HEK293T (cell line): ENCODE results near the gene IFFO2.

Experiments used
- CTCF ChIA-PET: fragments of 350-600 bp; formaldehyde crosslinking; extraction: SDS; loops from one replicate; lab custom pipeline; 2021; ENCODE audit warnings: antibody characterized with exemption, inconsistent platforms; lab: Yijun Ruan, JAX
- POLR2A ChIA-PET: fragments of 350-600 bp; formaldehyde crosslinking; extraction: SDS; loops from one replicate; lab custom pipeline; 2020; ENCODE audit warnings: antibody characterized with exemption, inconsistent platforms; lab: Yijun Ruan, JAX
- DNase-seq: peaks from one replicate; pipeline ENCODE4 v3.0.0; 2012; ENCODE audit warnings: mixed read lengths; ENCODE audit errors: extremely low spot score
- ARNT ChIP-seq: fragments of 450-650 bp; IDR thresholded peaks from 2 replicates; pipeline ENCODE4 v1.6.1; 2017; ENCODE audit warnings: mild to moderate bottlenecking
- BHLHE40 ChIP-seq: fragments of 450-650 bp; IDR thresholded peaks from 2 replicates; pipeline ENCODE4 v1.6.1; 2016; ENCODE audit warnings: mild to moderate bottlenecking, moderate library complexity, borderline replicate concordance
- CTBP1 ChIP-seq: fragments of 450-650 bp; IDR thresholded peaks from 2 replicates; pipeline ENCODE4 v1.6.1; 2016; ENCODE audit warnings: borderline replicate concordance
- ELF4 ChIP-seq: fragments of 450-650 bp; IDR thresholded peaks from 2 replicates; pipeline ENCODE4 v1.6.1; 2017; ENCODE audit warnings: antibody characterized with exemption
- FOXA1 ChIP-seq: fragments of 450-650 bp; IDR thresholded peaks from 2 replicates; pipeline ENCODE4 v1.6.1; 2016; ENCODE audit warnings: mild to moderate bottlenecking
- FOXK2 ChIP-seq: fragments of 450-650 bp; IDR thresholded peaks from 2 replicates; pipeline ENCODE4 v1.6.1; 2016; ENCODE audit warnings: mild to moderate bottlenecking
- FOXM1 ChIP-seq: fragments of 450-650 bp; IDR thresholded peaks from 2 replicates; pipeline ENCODE4 v1.6.1; 2017; ENCODE audit warnings: mild to moderate bottlenecking, borderline replicate concordance
- HDGF ChIP-seq: fragments of 450-650 bp; IDR thresholded peaks from 2 replicates; pipeline ENCODE4 v1.6.1; 2017; ENCODE audit warnings: antibody characterized with exemption, borderline replicate concordance
- L3MBTL2 ChIP-seq: fragments of 450-650 bp; conservative IDR thresholded peaks from 2 replicates; pipeline ENCODE4 v1.6.1; 2016; ENCODE audit warnings: mild to moderate bottlenecking
- LEF1 ChIP-seq: fragments of 450-650 bp; IDR thresholded peaks from 2 replicates; pipeline ENCODE4 v1.6.1; 2017; ENCODE audit warnings: mild to moderate bottlenecking, borderline replicate concordance
- NFRKB ChIP-seq: fragments of 450-650 bp; IDR thresholded peaks from 2 replicates; pipeline ENCODE4 v1.6.1; 2016; ENCODE audit warnings: mild to moderate bottlenecking, moderate library complexity
- PKNOX1 ChIP-seq: fragments of 450-650 bp; IDR thresholded peaks from 2 replicates; pipeline ENCODE4 v1.6.1; 2016
- SP1 ChIP-seq: fragments of 450-650 bp; IDR thresholded peaks from 2 replicates; pipeline ENCODE4 v1.6.1; 2017
- SUZ12 ChIP-seq: fragments of 450-650 bp; IDR thresholded peaks from 2 replicates; pipeline ENCODE4 v1.6.1; 2016; ENCODE audit warnings: mild to moderate bottlenecking
- TARDBP ChIP-seq: fragments of 450-650 bp; IDR thresholded peaks from 2 replicates; pipeline ENCODE4 v1.6.1; 2016
- ZNF384 ChIP-seq: fragments of 450-650 bp; IDR thresholded peaks from 2 replicates; pipeline ENCODE4 v1.6.1; 2016

Gene IFFO2

GRCh38 chr1:18956193-18957135 lies at the start of gene IFFO2:
TSS of gene IFFO2 (minus strand) at chr1:18956676. CDS start at chr1:18956332, 344 bp downstream.
- TF ChIP-seq FOXM1 (no peak), SUZ12 (no peak), ELF4 (no peak)
- peak; percentile 100 for DNase-seq
- CTCF ChIA-PET: interaction anchor here (0.6 to 0.7 kb wide), 3 partner anchors 13 to 362 kb away, joined by 3 read pairs; no protein-coding TSS in a partner anchor
- POLR2A ChIA-PET: interaction anchor here (0.9 to 2.3 kb wide), 7 partner anchors 11 to 53 kb away, joined by 3 to 15 read pairs (median 4); no protein-coding TSS in a partner anchor

GRCh38 chr1:19006000-19006399 lies 49.5 kb upstream of the IFFO2 start:
- DNase-seq: no peak
- CTCF ChIA-PET: no interaction called here
- POLR2A ChIA-PET: no interaction called here
- TF ChIP-seq FOXA1: no peak
- no peak for TF ChIP-seq CTBP1
- no peak for TF ChIP-seq LEF1
- no peak for TF ChIP-seq BHLHE40
- TF ChIP-seq ZNF384: no peak
- TF ChIP-seq HDGF: no peak
- no peak for TF ChIP-seq FOXM1

- no peak for TF ChIP-seq LEF1
- TF ChIP-seq FOXA1: no peak
- no peak for TF ChIP-seq TARDBP
- TF ChIP-seq SUZ12: no peak
- no peak for TF ChIP-seq L3MBTL2
- POLR2A ChIA-PET: no interaction called here
- DNase-seq: no peak
- CTCF ChIA-PET: no interaction called here
These were observed 47.2 kb upstream of the IFFO2 start for GRCh38 chr1:19003371-19004290.

GRCh38 chr1:19000065-19000464 lies 43.6 kb upstream of the IFFO2 start:
- CTCF ChIA-PET: no interaction called here
- POLR2A ChIA-PET: no interaction called here
- DNase-seq: no peak
- TF ChIP-seq SUZ12: no peak
- no peak for TF ChIP-seq BHLHE40
- TF ChIP-seq CTBP1: no peak
- no peak for TF ChIP-seq FOXM1
- no peak for TF ChIP-seq TARDBP
- TF ChIP-seq FOXK2: no peak
- TF ChIP-seq HDGF: no peak
- no peak for TF ChIP-seq NFRKB
- no peak for TF ChIP-seq ARNT
- no peak for TF ChIP-seq LEF1
- no peak for TF ChIP-seq PKNOX1
- no peak for TF ChIP-seq L3MBTL2
- TF ChIP-seq ELF4: no peak
- TF ChIP-seq SP1: no peak
- no peak for TF ChIP-seq FOXA1
- no peak for TF ChIP-seq ZNF384

- no peak for TF ChIP-seq HDGF
- TF ChIP-seq PKNOX1: no peak
- no peak for TF ChIP-seq SP1
- TF ChIP-seq TARDBP: no peak
- TF ChIP-seq CTBP1: no peak
- CTCF ChIA-PET: no interaction called here
- no peak for DNase-seq
- POLR2A ChIA-PET: no interaction called here
These were observed 42.9 kb upstream of the IFFO2 start for GRCh38 chr1:18999359-18999758.

GRCh38 chr1:18998016-18998724 lies 41.7 kb upstream of the IFFO2 start:
- no peak for TF ChIP-seq ARNT
- no peak for TF ChIP-seq ELF4
- no peak for TF ChIP-seq TARDBP
- no peak for TF ChIP-seq FOXM1
- no peak for TF ChIP-seq FOXK2
- no peak for TF ChIP-seq NFRKB
- TF ChIP-seq ZNF384: no peak
- no peak for TF ChIP-seq CTBP1
- POLR2A ChIA-PET: no interaction called here

More at GRCh38 chr1:18998016-18998724, 41.7 kb upstream of the IFFO2 start:
- CTCF ChIA-PET: no interaction called here
- DNase-seq: no peak
